Smooth muscle cell of the brain vasculature (primary cell): ENCODE measurements around the gene DIS3L2.

Experiments
- DNase-seq: peaks from one replicate; pipeline ENCODE4 v3.0.0-alpha.2; 2012; ENCODE audit warnings: low read depth, low spot score

Gene DIS3L2

GRCh38 chr2:231961349-231962166 lies at the start of gene DIS3L2:
TSS of gene DIS3L2 (plus strand) at chr2:231961713. CDS start at chr2:232014928, 53,215 bp downstream.
- DNase-seq: peak; percentile 21

GRCh38 chr2:231914077-231914690 lies 47.3 kb upstream of the DIS3L2 start:
- no peak for DNase-seq

- no peak for DNase-seq
Measured at GRCh38 chr2:231917280-231918066, 44.0 kb upstream of the DIS3L2 start.

GRCh38 chr2:231918501-231919330 lies 42.8 kb upstream of the DIS3L2 start:
- DNase-seq: no peak

GRCh38 chr2:231919341-231920035 lies 42.0 kb upstream of the DIS3L2 start:
- DNase-seq: no peak

- DNase-seq: no peak
Measured at GRCh38 chr2:231920366-231920765, 41.1 kb upstream of the DIS3L2 start.

- DNase-seq: no peak
Measured at GRCh38 chr2:231920795-231921194, 40.7 kb upstream of the DIS3L2 start.

- no peak for DNase-seq
Measured at GRCh38 chr2:231922311-231923009, 39.1 kb upstream of the DIS3L2 start.

- no peak for DNase-seq
Measured at GRCh38 chr2:231923010-231923344, 38.5 kb upstream of the DIS3L2 start.

GRCh38 chr2:231923951-231924888 lies 37.3 kb upstream of the DIS3L2 start:
- DNase-seq: no peak

- no peak for DNase-seq
Measured at GRCh38 chr2:231924889-231925275, 36.6 kb upstream of the DIS3L2 start.

GRCh38 chr2:231925303-231926179 lies 36.0 kb upstream of the DIS3L2 start:
- peak; percentile 62 for DNase-seq

GRCh38 chr2:231926180-231926741 lies 35.3 kb upstream of the DIS3L2 start, which contains the start of gene NPPC:
TSS of gene NPPC (minus strand) at chr2:231926396. CDS start at chr2:231926249, 147 bp downstream.
- no peak for DNase-seq

- no peak for DNase-seq
Measured at GRCh38 chr2:231926761-231927565, 34.5 kb upstream of the DIS3L2 start.

GRCh38 chr2:231927566-231927890 lies 34.0 kb upstream of the DIS3L2 start:
- DNase-seq: no peak

GRCh38 chr2:231928481-231928880 lies 33.0 kb upstream of the DIS3L2 start:
- no peak for DNase-seq
